Measurements from ENCODE around the gene ZNF396.

DNA sequence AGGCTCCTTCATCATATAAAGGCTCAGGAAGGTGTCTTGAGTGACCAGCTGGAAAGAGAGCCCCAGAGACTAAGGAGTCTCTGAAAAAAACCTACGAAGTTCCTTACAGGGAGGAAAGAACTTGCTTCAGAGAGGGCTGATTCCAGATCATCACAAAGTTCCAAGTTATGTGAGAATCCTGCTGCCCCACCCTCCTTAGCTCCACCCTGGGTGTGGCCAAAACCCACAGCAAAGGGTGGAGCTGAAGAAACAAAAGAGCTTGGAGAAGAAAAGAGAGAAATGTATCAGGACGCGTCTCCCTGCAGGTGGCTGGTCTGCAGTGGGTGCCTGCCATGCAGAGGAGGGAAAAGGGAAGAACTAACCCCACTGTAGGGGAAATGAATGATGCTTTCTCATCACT, 32.8 kb upstream of the ZNF396 start:
- TF ChIP-seq POLR2A (IDR thresholded peaks at IDR 0.05) (no peak), CTCF (IDR thresholded peaks at IDR 0.05) (no peak)

Measured in upper lobe of left lung (tissue), 4 donors.